Caco-2 (cell line): ENCODE measurements around the gene AP4M1. TPM values are rescaled to one million over a fixed set of nuclear protein-coding genes. Genes with fewer than 3 reads are reported as not detected.

Experiments
- BruUV-seq: library from RNA; stranded (reverse); fragments of 400-500 nt; replicated peaks from 2 replicates; lab custom pipeline; 2021; lab: Mats Ljungman, UMichigan
- CTCF ChIA-PET: fragments of 300-600 bp; sonication (Branson Sonifier 250); formaldehyde crosslinking; loops from one replicate; lab custom pipeline; 2022; ENCODE audit warnings: antibody characterized with exemption; lab: Charles Lee
- POLR2A ChIA-PET: fragments of 300-600 bp; sonication (Branson Sonifier 250); formaldehyde crosslinking; loops from one replicate; lab custom pipeline; 2022; ENCODE audit warnings: antibody characterized with exemption; lab: Charles Lee
- DNase-seq, 2 experiments: peaks; one replicate each; pipeline versions ENCODE4 v3.0.0 to v3.0.0-alpha.2; 2020 to 2022
- H3K27me3 ChIP-seq: replicated peaks from 2 replicates; pipeline ENCODE4 v1.6.0; 2011; ENCODE audit warnings: low read length; ENCODE audit not compliant: control insufficient read depth, insufficient read depth
- H3K36me3 ChIP-seq: 2 replicates; pipeline ENCODE4 v1.5.1; 2011; ENCODE audit warnings: low read length; ENCODE audit not compliant: control insufficient read depth, insufficient read depth
- H3K4me1 ChIP-seq: fragments of 250-450 bp; sonication (Bioruptor Pico); 2 replicates; pipeline ENCODE4 v1.5.1; 2020; ENCODE audit warnings: mild to moderate bottlenecking
- H3K4me3 ChIP-seq: 2 replicates; pipeline ENCODE4 v1.5.1; 2011; ENCODE audit warnings: low read depth, mild to moderate bottlenecking, control low read depth, low read length
- H3K9me3 ChIP-seq: fragments of 250-450 bp; sonication (Bioruptor Pico); 2 replicates; pipeline ENCODE4 v1.5.1; 2020; ENCODE audit warnings: mild to moderate bottlenecking, moderate library complexity
- H3K27ac Mint-ChIP-seq: one replicate; pipeline ENCODE4 v1.8.0; 2022; ENCODE audit warnings: mixed read lengths; ENCODE audit not compliant: unreplicated experiment
- H3K27me3 Mint-ChIP-seq: one replicate; pipeline ENCODE4 v1.8.0; 2022; ENCODE audit warnings: mixed read lengths; ENCODE audit not compliant: insufficient read depth, unreplicated experiment
- H3K36me3 Mint-ChIP-seq: one replicate; pipeline ENCODE4 v1.8.0; 2022; ENCODE audit warnings: mild to moderate bottlenecking, mixed read lengths; ENCODE audit not compliant: insufficient read depth, unreplicated experiment
- H3K4me1 Mint-ChIP-seq: one replicate; pipeline ENCODE4 v1.8.0; 2022; ENCODE audit warnings: low read depth, mixed read lengths; ENCODE audit not compliant: unreplicated experiment
- H3K4me3 Mint-ChIP-seq: one replicate; pipeline ENCODE4 v1.8.0; 2022; ENCODE audit warnings: mild to moderate bottlenecking, moderate library complexity, mixed read lengths; ENCODE audit not compliant: unreplicated experiment
- H3K9me3 Mint-ChIP-seq: one replicate; pipeline ENCODE4 v1.8.0; 2022; ENCODE audit warnings: mixed read lengths; ENCODE audit not compliant: unreplicated experiment
- CTCF ChIP-seq, 2 experiments: fragments of 200-600 bp in 1 of 2; IDR thresholded peaks; 1 replicate in 1 of 2; 2 replicates in 1 of 2; pipeline versions ENCODE4 v1.5.1 to v1.8.0; 2011 to 2022; ENCODE audit warnings: antibody characterized with exemption in 1 of 2, control low read depth in 1 of 2, inconsistent platforms in 1 of 2, low read depth in 1 of 2, low read length in 1 of 2, mild to moderate bottlenecking in 1 of 2, moderate library complexity in 1 of 2; ENCODE audit not compliant: insufficient read depth in 1 of 2, severe bottlenecking in 1 of 2, unreplicated experiment in 1 of 2
- intact Hi-C: fragments of 100-400 bp; cut with micrococcal nuclease; formaldehyde crosslinking; loops from one replicate; pipeline ENCODE4 v1.10.0; 2022; ENCODE audit not compliant: unreplicated experiment
- total RNA-seq: library from RNA; stranded (reverse); gene quantifications from 2 replicates; pipeline ENCODE4 v1.2.3, GENCODE V29; 2022

Gene AP4M1
- total RNA-seq, 1 experiment from 2014 or later: 16.2 TPM

- Histone ChIP-seq H3K27me3 (no peaks in the 10 kb centered on the region), H3K9me3 (no peaks in the 10 kb centered on the region), H3K36me3 (peaks cover 7% of the 10 kb centered on the region), H3K4me1 (peaks cover 5% of the 10 kb centered on the region; the same call in 1 of the 2 replicates), H3K4me3 (no peak overlapping the region)
- ChIA-PET CTCF (interaction anchor here (0.7 kb wide), 1 partner anchor 59 kb away, joined by 4 read pairs; no protein-coding TSS in a partner anchor), POLR2A (interaction anchor here (0.6 to 2.4 kb wide), 4 partner anchors 21 to 462 kb away, joined by 3 to 13 read pairs (median 6); no protein-coding TSS in a partner anchor)
- Mint-ChIP-seq H3K4me3 (peak overlapping the region; percentile 95), H3K27me3 (no peaks in the 10 kb centered on the region), H3K36me3 (peaks cover 82% of the 10 kb centered on the region), H3K27ac (peak overlapping the region; percentile 99), H3K4me1 (peaks cover 20% of the 10 kb centered on the region), H3K9me3 (no peaks in the 10 kb centered on the region)
- no TSS peak for BruUV-seq
- no peak for TF ChIP-seq CTCF (IDR thresholded peaks at IDR 0.05; ENCODE audit: insufficient read depth in 1 of 2, low read depth in 1 of 2, low read length in 1 of 2, severe bottlenecking in 1 of 2, unreplicated experiment in 1 of 2)
- no peak for DNase-seq
- intact Hi-C loops: no loop called here
These were observed 1.8 kb downstream of the AP4M1 start for GRCh38 chr7:100102950-100103840.

DNA sequence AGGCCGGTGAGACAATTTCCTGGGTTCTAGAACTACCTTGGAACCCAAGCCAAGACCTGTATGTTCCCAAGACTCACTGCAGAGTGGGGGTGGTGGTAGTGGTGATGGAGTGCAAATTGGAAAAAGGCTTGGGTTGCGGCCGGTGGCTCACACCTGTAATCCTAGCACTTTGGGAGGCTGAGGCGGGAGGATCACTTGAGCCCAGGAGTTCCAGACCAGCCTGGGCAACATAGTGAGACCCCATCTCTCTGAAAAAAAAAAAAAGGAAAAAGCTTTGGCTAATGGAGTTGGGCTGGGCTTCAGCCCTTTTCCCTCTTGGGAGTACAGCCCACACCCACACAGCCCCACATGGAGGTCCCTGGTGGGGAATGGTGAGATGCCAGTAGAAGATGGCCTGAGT lies 4.1 kb downstream of the AP4M1 start:
- no peak for TF ChIP-seq CTCF (IDR thresholded peaks at IDR 0.05; ENCODE audit: insufficient read depth in 1 of 2, low read depth in 1 of 2, low read length in 1 of 2, severe bottlenecking in 1 of 2, unreplicated experiment in 1 of 2)
- intact Hi-C loops: no loop called here
- Histone ChIP-seq H3K27me3 (no peaks in the 10 kb centered on the region), H3K9me3 (no peaks in the 10 kb centered on the region), H3K4me3 (no peak overlapping the region), H3K4me1 (peaks cover 5% of the 10 kb centered on the region; the same call in 1 of the 2 replicates), H3K36me3 (peaks cover 4% of the 10 kb centered on the region)
- CTCF ChIA-PET: interaction anchor here (0.6 kb wide), 1 partner anchor 13 kb away, joined by 3 read pairs; no protein-coding TSS in a partner anchor
- no TSS peak for BruUV-seq
- no peak overlapping the region for H3K27ac Mint-ChIP-seq
- H3K27me3 Mint-ChIP-seq: no peaks in the 10 kb centered on the region
- H3K4me1 Mint-ChIP-seq: no peaks in the 10 kb centered on the region
- no peaks in the 10 kb centered on the region for H3K9me3 Mint-ChIP-seq
- no peak overlapping the region for H3K4me3 Mint-ChIP-seq
- no peak for DNase-seq
- H3K36me3 Mint-ChIP-seq: peaks cover 76% of the 10 kb centered on the region
- POLR2A ChIA-PET: no interaction called here

- peaks cover 4% of the 10 kb centered on the region for H3K36me3 ChIP-seq
- Mint-ChIP-seq H3K4me1 (no peaks in the 10 kb centered on the region), H3K4me3 (no peak overlapping the region), H3K27ac (no peak overlapping the region), H3K27me3 (no peaks in the 10 kb centered on the region), H3K36me3 (peaks cover 73% of the 10 kb centered on the region), H3K9me3 (no peaks in the 10 kb centered on the region)
- no peaks in the 10 kb centered on the region for H3K27me3 ChIP-seq
- no peak for TF ChIP-seq CTCF (IDR thresholded peaks at IDR 0.05; ENCODE audit: insufficient read depth in 1 of 2, low read depth in 1 of 2, low read length in 1 of 2, severe bottlenecking in 1 of 2, unreplicated experiment in 1 of 2)
- DNase-seq: no peak
- peaks cover 5% of the 10 kb centered on the region; the same call in 1 of the 2 replicates for H3K4me1 ChIP-seq
- intact Hi-C loops: no loop called here
- H3K9me3 ChIP-seq: no peaks in the 10 kb centered on the region
- ChIA-PET POLR2A (no interaction called here), CTCF (no interaction called here)
- no peak overlapping the region for H3K4me3 ChIP-seq
- BruUV-seq: no TSS peak
These were observed 5.2 kb downstream of the AP4M1 start for GRCh38 chr7:100106633-100107032.
